Esophagus (tissue), 2 donors: ENCODE measurements around the gene SLC9A3. TPM values are rescaled to one million over a fixed set of nuclear protein-coding genes. Genes with fewer than 3 reads are reported as not detected.
"Not testable (repeated sequence)": the region's sequence is repeated elsewhere in the genome, so short reads cannot be mapped to it uniquely, and the experiment has no call there.

Experiments used
- H3K27ac ChIP-seq, 2 donors: one replicate each; pipeline ENCODE4 v1.5.1; 2013; ENCODE audit warnings: low read depth in 2 of 2, mild to moderate bottlenecking in 2 of 2, inconsistent platforms in 1 of 2, low read length in 1 of 2, moderate library complexity in 1 of 2
- H3K27me3 ChIP-seq, 2 donors: one replicate each; pipeline ENCODE4 v1.6.1; 2013; ENCODE audit warnings: low read length in 2 of 2, control low read depth in 1 of 2, mild to moderate bottlenecking in 1 of 2; ENCODE audit not compliant: insufficient read depth in 2 of 2, control insufficient read depth in 1 of 2
- H3K36me3 ChIP-seq, 2 donors: one replicate each; pipeline ENCODE4 v1.6.1; 2013; ENCODE audit warnings: low read length in 1 of 2; ENCODE audit not compliant: control insufficient read depth in 2 of 2, insufficient read depth in 2 of 2
- H3K4me1 ChIP-seq, 2 donors: one replicate each; pipeline ENCODE4 v1.6.1; 2013; ENCODE audit warnings: low read length in 1 of 2; ENCODE audit not compliant: control insufficient read depth in 2 of 2, insufficient read depth in 2 of 2
- H3K4me3 ChIP-seq, 2 donors: one replicate each; pipeline ENCODE4 v1.5.1; 2013; ENCODE audit warnings: low read length in 2 of 2, mild to moderate bottlenecking in 2 of 2, low read depth in 1 of 2, moderate library complexity in 1 of 2
- H3K9me3 ChIP-seq, 2 donors: one replicate each; pipeline ENCODE4 v1.6.1; 2013; ENCODE audit warnings: mild to moderate bottlenecking in 2 of 2, low read depth in 1 of 2, low read length in 1 of 2, moderate library complexity in 1 of 2; ENCODE audit not compliant: control insufficient read depth in 2 of 2, insufficient read depth in 1 of 2
- WGBS, 2 donors: extraction: QIAGEN DNeasy Blood & Tissue Kit; methylation state at CpG; one replicate each; pipeline ENCODE4 v1.1.7; 2013; 5-methylcytosine and 5-hydroxymethylcytosine counted together
- polyA plus RNA-seq, 2 donors: library from polyadenylated mRNA; stranded (reverse); fragments of 200-250 nt; gene quantifications; one replicate each; pipeline ENCODE4 v1.2.3, GENCODE V29; 2013
- donor health status: healthy with polysubstance abuse.
- donor health status: Bipolar disorder and iron deficiency.

SLC9A3 gene
- polyA plus RNA-seq, 2 donors = 1.9 to 4.4 TPM

DNA sequence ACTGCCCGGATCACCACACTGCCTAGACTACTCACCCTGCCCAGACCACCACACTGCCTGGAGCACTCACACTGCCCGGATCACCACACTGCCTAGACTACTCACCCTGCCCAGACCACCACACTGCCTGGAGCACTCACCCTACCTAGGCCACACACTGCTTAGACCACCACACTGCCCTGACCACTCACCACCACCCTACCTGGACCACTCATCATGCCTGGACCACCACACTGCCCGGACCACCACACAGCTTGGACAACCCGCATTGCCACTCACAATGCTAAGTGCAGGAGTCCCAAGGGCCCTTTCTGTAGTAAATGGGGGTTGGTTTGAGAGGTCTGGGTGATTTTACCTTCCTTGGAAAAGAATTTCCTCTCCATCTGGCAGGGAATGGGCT, 33.7 kb upstream of the SLC9A3 start:
- not testable (repeated sequence) for H3K9me3 ChIP-seq, H3K4me3 ChIP-seq, H3K36me3 ChIP-seq, H3K27ac ChIP-seq, H3K4me1 ChIP-seq, H3K27me3 ChIP-seq
- WGBS, 2 donors = 93 to 96% methylated on average over 4 of the region's 4 CpGs

DNA sequence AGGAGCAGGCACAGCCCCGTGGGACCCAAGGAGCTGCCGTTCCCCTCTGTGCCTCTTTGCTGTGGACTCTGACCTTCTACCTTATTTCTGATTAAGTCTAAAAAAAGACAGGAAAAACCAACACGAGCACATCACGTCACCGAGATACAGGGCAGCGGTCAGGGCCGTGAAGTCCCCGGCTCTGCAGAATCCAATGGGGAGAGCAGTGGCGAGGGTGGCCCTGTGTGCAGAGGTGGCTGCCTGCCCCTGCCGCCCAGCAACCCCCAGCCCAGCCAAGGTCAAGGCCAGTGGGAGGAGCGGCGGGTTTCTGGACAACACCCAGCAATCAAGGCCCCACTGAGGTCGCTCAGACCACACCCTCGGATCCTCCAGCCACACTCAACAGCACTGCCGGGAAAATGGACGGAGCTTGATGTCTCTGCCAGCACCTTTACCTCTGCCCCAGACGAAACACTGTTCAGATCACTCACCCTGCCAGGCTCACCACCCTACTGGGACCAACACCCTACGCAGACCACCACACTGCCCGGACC, 32.7 kb upstream of the SLC9A3 start:
- Histone ChIP-seq H3K4me1 (no peaks in the 10 kb centered on the region), H3K36me3 (no peaks in the 10 kb centered on the region), H3K27ac (no peak overlapping the region), H3K27me3 (no peaks in the 10 kb centered on the region), H3K9me3 (no peaks in the 10 kb centered on the region), H3K4me3 (no peak overlapping the region)
- 62 to 81% methylated on average over 19 of the region's 19 CpGs for WGBS, 2 donors

DNA sequence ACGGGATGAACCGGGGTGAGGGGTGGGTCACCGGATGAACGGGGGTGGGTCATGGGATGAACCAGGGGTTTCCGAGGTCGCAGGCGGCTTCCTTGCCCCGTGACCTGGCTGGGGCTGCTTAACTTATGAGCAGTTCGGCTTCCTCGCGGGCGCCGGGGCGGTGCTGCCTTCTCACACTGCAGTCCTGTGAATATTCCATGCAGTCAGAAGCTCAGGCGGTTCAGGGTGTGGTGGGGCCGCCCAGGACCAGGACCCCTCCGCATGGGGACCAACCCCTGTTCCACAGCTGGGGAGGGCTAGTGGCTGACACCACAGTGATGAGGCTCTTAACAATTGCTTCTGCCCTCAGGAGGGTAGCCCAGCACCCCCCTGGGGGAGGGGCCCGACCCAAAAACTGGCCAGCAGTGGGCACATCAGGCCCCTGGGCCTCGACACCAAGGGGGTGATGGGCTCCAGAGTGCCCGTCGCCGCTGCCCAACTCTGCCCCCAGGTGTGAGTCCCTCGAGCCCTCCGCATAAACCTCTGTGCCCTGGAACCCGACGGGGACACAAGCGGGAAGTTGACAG, 30.9 kb upstream of the SLC9A3 start:
- Histone ChIP-seq H3K4me3 (no peak overlapping the region), H3K27me3 (no peaks in the 10 kb centered on the region), H3K27ac (no peak overlapping the region), H3K4me1 (no peaks in the 10 kb centered on the region), H3K9me3 (no peaks in the 10 kb centered on the region), H3K36me3 (no peaks in the 10 kb centered on the region)
- 91% methylated on average over 23 to 27 of the region's 27 CpGs for WGBS, 2 donors

DNA sequence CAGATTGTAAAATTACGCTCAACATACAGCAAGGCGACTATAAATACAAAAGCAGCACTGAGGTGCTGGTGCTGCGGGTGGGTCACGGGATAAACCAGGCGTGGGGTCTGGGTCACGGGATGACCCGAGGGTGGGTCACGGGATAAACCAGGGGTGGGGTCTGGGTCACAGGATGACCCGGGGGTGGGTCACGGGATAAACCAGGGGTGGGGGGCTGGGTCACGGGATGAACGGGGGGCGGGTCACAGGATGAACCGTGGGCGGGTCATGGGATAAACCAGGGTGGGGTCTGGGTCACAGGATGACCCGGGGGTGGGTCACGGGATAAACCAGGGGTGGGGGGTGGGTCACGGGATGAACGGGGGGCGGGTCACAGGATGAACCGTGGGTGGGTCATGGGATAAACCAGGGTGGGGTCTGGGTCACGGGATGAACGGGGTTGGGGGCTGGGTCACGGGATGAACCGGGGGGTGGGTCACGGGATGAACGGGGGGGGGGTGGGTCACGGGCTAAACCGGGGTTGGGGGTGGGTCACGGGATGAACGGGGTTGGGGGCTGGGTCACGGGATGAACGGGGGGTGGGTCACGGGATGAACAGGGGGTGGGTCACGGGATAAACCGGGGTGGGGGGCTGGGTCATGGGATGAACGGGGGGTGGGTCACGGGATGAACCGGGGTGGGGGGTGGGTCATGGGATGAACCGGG, 30.2 kb upstream of the SLC9A3 start:
- Histone ChIP-seq H3K27ac (no peak overlapping the region), H3K4me1 (no peaks in the 10 kb centered on the region), H3K9me3 (no peaks in the 10 kb centered on the region), H3K36me3 (no peaks in the 10 kb centered on the region), H3K4me3 (no peak overlapping the region), H3K27me3 (no peaks in the 10 kb centered on the region)
- 80 to 88% methylated on average over 35 to 40 of the region's 40 CpGs for WGBS, 2 donors

DNA sequence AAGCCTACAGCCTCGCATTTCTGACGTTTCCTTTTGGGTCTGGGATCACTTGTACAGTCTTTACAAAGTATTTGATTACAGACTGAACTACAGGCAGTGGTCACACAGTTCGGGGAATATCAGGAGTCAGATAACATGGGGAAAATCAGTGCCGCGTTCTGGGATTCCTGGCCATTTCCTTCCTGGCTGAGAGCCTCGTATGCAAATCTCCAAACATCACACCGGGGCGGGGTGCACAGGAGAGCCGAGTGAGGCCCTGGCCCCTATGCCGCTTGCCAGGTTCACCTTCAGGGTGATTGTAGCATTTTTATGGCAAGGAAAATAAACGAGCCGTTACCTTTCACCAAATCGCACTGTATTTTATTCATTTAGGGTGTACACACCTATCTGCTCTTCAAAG, 29.6 kb upstream of the SLC9A3 start:
- Histone ChIP-seq H3K4me3 (no peak overlapping the region), H3K27ac (no peak overlapping the region), H3K36me3 (no peaks in the 10 kb centered on the region), H3K4me1 (no peaks in the 10 kb centered on the region), H3K27me3 (no peaks in the 10 kb centered on the region), H3K9me3 (no peaks in the 10 kb centered on the region)
- WGBS, 2 donors = 31 to 51% methylated on average over 13 of the region's 13 CpGs

DNA sequence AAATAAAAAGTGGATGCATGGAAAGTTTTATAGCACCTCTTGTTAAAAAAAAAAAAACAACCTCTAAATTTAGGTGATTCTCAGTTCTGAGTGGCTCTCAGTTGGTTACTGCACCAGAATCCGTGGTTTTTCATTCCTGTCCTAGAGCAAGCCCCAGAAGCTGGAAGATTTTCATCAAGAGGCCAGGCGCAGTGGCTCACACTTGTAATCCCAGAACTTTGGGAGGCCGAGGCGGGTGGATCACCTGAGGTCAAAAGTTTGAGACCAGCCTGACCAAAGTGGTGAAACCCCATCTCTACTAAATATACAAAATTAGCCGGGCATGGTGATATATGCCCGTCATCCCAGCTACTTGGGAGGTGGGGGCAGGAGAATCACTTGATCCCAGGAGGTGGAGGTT, 27.2 kb upstream of the SLC9A3 start:
- Histone ChIP-seq H3K9me3 (no peaks in the 10 kb centered on the region), H3K36me3 (no peaks in the 10 kb centered on the region), H3K27ac (no peak overlapping the region), H3K27me3 (no peaks in the 10 kb centered on the region), H3K4me3 (no peak overlapping the region), H3K4me1 (peaks cover 0 to 10% of the 10 kb centered on the region in 2 donors)
- 88 to 91% methylated on average over 6 of the region's 6 CpGs for WGBS, 2 donors

DNA sequence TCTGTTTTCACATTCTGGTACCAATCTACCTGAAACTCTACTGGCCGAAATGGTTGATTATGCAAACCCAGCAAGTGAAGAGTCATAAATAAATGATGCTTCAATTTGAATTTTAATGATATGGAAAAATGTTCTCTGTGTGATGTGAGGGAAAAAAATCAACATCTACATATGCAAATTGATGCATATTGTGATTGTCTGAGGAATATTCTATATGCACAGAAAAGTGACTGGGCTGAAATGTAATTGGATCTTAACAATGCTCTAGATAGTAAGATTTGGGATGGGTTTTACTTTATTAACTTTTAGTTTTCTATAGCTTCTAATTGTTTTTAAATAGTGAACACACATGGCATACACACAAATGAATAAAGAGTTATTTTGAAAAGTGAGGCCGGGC, 25.0 kb upstream of the SLC9A3 start:
- Histone ChIP-seq H3K27ac (no peak overlapping the region), H3K4me1 (peaks cover 0 to 10% of the 10 kb centered on the region in 2 donors), H3K27me3 (no peaks in the 10 kb centered on the region), H3K36me3 (no peaks in the 10 kb centered on the region), H3K9me3 (no peaks in the 10 kb centered on the region), H3K4me3 (no peak overlapping the region)
- 88 to 91% methylated on average over 2 of the region's 2 CpGs for WGBS, 2 donors

DNA sequence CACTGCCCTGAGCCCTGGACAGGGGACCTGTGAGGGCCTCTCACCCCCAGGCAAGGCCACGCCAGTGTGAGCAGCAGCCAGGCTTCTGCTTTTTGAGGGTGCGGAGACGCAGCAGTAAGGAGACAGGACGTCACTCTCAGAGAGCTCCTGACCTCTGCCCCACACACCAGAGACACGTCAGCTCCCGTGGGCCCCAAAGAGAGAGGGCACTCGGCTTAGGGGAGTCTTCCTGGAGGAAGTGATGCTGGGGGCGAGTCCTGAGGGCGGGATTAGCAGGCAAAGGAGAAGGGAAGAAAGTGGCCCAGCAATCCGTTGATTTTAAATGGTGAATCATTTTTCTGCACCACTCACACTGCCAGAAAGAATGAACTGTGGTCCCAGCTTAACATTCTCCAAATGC, 24.0 kb upstream of the SLC9A3 start:
- WGBS, 2 donors = 42 to 43% methylated on average over 10 of the region's 10 CpGs
- Histone ChIP-seq H3K4me1 (peaks cover 0 to 10% of the 10 kb centered on the region in 2 donors), H3K36me3 (no peaks in the 10 kb centered on the region), H3K27ac (no peak overlapping the region), H3K27me3 (no peaks in the 10 kb centered on the region), H3K4me3 (no peak overlapping the region), H3K9me3 (no peaks in the 10 kb centered on the region)

DNA sequence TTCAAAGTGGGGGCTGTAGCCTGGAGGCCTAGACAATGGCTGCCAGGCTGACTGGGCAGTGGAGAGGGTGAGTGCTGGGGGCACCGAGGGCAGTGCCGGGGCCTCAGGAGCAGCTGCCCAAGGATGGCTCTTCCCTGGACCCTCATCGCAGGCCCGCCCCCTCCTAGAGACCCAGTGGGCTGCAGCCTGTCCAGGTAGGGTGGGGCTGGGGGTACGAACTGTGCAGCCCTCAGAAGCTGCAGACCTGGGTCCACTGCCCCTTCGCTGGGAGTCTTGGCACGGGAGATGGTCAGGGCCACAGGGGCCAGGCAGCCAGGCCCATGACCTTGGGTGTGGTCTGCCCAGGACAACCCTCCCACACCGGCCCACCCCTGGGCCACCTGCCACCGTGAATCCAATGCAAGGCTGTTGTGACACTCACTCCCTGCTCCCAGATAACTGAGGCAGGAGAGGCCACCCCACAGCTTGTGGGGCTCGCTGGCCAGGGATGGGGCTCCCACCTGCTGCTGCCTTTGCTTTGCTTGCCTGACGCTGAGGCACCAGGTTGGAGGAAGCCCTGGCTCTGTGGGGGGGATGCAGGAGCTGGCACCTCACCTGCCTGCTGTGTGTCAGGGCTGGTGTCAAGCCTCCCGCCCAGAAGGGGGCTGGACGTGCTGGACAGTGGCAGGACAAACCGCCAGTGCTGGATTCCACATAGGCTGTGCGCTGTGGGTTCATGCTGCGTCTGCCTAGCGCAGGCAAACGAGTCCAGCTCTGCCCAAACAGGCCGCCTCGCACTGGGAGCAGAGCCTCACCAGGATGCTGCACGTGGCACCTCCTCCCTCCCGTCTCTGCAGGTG, 23.1 kb upstream of the SLC9A3 start:
- no peak overlapping the region for H3K27ac ChIP-seq
- no peaks in the 10 kb centered on the region for H3K9me3 ChIP-seq
- H3K4me1 ChIP-seq = peaks cover 0 to 10% of the 10 kb centered on the region in 2 donors
- no peak overlapping the region for H3K4me3 ChIP-seq
- no peaks in the 10 kb centered on the region for H3K27me3 ChIP-seq
- H3K36me3 ChIP-seq = no peaks in the 10 kb centered on the region
- WGBS, 2 donors = 58 to 59% methylated on average over 22 of the region's 22 CpGs
